ENCODE data around the gene TRIP6.

The TRIP6 gene

DNA sequence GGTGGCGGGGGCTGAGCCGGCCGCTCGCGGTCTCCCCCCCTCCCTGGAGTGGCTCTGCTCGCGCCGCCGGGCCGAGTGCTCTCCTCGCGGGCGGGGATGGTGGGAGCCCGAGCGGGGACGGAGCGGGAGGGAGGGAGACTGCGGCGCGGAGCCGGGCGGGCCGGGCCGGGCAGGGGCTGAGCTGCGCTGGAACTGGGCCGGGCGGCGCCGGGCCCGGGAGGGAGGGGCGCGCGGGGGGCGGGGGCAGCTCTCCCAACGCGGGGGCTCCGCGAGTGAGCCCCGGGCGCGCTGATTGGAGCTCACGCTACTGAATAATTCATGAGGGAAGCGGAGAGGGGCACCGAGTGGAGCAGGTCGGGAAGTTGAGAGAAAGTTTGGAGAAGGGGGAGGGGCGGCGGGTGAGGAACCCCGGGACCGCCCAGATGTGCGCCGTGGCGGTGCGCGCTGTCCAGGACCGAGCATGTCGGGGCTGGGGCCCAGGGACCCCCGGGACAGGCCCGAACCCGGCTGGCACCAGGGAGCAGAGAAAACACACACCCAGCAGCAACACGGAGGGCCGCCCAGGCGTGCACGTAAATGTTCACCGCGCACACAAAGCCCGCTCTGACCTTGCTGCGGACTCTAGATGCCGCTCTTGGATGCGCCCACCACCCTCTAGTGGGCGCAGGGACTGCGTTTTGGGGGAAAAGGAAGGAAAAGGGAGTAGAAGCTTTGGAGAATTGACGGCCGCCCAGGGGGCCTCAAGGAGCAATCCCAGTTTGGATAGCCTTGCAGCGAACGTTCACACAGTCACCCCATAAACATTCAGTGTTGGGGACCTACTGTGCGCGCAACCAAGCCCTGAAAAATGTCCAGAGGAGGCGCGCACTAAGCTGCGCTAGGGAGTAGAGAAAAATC, 39.6 kb upstream of the TRIP6 start, which contains the start of gene EPHB4:
EPHB4 (minus strand) TSS at position 194 of the 897 bp plus-strand sequence. CDS start 493 bp downstream, outside the sequence.
- Histone ChIP-seq H3K9ac (ENCODE audit: low read depth, low read length) (peak within 1 kb of the TSS; percentile 90), H3K4me1 (ENCODE audit: insufficient read depth, low read length) (no peaks in the 10 kb centered on the region; the same call in 1 of the 2 replicates), H3K36me3 (ENCODE audit: insufficient read depth, low read length) (peaks cover 6% of the 10 kb centered on the region; the same call in 1 of the 2 replicates), H3K9me3 (ENCODE audit: control insufficient read depth, insufficient read depth, low read length) (no peaks in the 10 kb centered on the region)

DNA sequence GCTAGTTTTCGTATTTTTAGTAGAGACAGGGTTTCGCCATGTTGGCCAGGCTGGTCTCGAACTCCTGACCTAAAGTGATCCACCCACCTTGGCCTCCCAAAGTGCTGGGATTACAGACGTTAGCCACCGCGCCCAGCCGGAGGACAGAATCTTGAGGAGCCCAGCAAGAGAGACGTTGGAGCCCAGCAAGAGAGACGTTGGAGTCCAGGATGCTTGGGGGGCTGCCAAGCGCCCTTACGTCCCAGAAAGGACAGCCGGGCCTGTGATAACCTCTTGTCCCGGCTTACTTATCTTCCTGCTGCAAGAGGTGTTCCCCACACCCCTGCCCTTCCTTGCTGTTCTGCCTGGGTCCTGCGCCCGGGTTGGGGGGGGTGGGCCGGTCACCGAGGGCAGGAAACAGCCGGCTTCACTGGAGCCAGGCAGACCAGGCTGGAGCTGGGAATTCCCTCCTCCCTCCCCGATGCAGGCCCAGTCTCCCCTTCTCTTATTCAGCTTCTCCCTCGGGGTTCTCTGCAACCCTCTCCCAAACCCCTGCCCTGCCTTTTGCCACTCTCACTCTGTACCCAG, 38.0 kb upstream of the TRIP6 start:
- no peaks in the 10 kb centered on the region; the same call in 1 of the 2 replicates for H3K4me1 ChIP-seq (ENCODE audit: insufficient read depth, low read length)
- no peaks in the 10 kb centered on the region for H3K9me3 ChIP-seq (ENCODE audit: control insufficient read depth, insufficient read depth, low read length)
- peaks cover 4% of the 10 kb centered on the region; the same call in 1 of the 2 replicates for H3K36me3 ChIP-seq (ENCODE audit: insufficient read depth, low read length)
- peak overlapping the region; percentile 70; the same call in 1 of the 2 replicates for H3K9ac ChIP-seq (ENCODE audit: low read depth, low read length)

DNA sequence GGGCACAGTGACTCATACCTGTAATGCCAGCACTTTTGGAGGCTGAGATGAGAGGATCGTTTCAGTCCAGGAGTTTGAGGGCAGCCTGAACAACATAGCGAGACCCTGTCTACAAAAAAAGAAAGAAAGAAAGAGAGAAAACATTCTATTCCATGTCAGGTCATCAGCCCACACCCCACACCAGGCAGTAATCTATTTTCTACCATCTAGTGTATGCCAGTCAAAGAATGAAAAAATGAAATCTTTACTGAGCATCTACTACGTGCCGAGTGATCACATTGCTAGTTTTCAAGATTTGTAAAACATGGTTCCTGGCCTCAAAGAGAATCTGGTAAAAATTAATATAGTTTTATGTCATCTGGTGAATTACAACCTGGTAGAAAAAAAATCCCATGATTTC, 36.8 kb upstream of the TRIP6 start:
- Histone ChIP-seq H3K36me3 (ENCODE audit: insufficient read depth, low read length) (no peaks in the 10 kb centered on the region; the same call in 1 of the 2 replicates), H3K9ac (ENCODE audit: low read depth, low read length) (no peak overlapping the region), H3K9me3 (ENCODE audit: control insufficient read depth, insufficient read depth, low read length) (no peaks in the 10 kb centered on the region), H3K4me1 (ENCODE audit: insufficient read depth, low read length) (no peaks in the 10 kb centered on the region; the same call in 1 of the 2 replicates)

DNA sequence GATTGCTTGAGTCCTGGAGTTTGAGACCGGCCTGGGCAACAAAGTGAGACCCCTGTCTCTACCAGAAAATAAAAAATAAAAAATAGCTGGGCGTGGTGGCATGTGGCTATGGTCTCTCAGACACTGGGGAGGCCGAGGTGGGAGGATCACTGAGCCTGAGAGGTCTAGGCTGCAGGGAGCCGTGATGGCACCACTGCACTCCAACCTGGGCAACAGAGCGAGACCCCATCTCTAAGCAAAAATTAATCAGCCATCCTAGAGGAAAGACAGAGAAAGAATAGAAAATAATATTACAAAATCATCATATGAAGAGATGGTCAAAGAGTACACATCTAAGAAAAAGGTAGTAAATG, 34.9 kb upstream of the TRIP6 start:
- Histone ChIP-seq H3K4me1 (ENCODE audit: insufficient read depth, low read length) (peaks cover 4% of the 10 kb centered on the region), H3K36me3 (ENCODE audit: insufficient read depth, low read length) (no peaks in the 10 kb centered on the region; the same call in 1 of the 2 replicates), H3K9ac (ENCODE audit: low read depth, low read length) (no peak overlapping the region), H3K9me3 (ENCODE audit: control insufficient read depth, insufficient read depth, low read length) (no peaks in the 10 kb centered on the region)

DNA sequence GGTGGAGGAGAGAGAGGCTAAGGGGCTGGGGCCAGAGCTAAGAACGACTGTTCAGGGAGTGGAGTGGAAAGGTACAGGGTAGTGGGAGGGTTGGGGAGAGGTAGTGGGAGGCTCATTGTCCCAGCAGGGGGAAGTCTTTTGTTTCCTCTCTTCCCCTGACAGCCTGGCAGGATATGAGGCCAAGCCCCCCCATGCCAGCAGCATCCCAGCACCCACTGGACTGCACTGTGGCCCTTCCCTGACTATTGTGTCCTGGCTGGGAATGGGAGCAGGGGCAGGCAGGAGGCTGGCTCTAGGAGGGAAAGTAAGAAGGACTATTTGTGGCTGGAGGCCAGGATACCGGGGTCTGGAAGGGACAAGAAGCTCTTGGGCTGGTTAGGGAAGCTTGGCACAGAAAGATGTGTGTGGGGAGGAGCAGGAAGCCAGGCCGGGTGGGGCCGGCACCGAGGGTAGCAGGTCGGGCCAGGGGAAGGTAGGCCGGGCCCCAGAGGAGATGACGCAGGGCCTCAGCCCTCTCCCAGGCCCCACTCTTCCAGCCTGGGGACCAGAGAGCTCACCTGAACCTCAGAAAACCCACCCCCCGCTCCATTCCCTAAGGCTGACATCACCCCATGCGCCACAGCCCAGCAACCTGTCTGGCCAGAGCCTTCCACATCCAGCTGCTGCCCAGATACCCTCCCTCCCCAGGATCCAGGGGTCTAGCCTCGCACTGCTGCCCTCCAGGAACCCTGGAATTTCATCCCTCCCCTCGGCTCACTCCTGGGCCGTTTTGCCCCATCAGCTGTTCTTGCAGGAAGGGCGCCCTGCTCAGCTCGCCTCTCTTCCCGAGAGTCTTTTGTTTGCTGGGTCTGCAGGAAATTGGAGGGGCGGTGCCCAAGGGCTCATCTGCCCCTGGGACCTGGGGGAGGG, 31.0 kb upstream of the TRIP6 start:
- peak overlapping the region; percentile 56 for H3K9ac ChIP-seq (ENCODE audit: low read depth, low read length)
- peaks cover 4% of the 10 kb centered on the region for H3K4me1 ChIP-seq (ENCODE audit: insufficient read depth, low read length)
- H3K9me3 ChIP-seq (ENCODE audit: control insufficient read depth, insufficient read depth, low read length) = no peaks in the 10 kb centered on the region
- H3K36me3 ChIP-seq (ENCODE audit: insufficient read depth, low read length) = no peaks in the 10 kb centered on the region; the same call in 1 of the 2 replicates

DNA sequence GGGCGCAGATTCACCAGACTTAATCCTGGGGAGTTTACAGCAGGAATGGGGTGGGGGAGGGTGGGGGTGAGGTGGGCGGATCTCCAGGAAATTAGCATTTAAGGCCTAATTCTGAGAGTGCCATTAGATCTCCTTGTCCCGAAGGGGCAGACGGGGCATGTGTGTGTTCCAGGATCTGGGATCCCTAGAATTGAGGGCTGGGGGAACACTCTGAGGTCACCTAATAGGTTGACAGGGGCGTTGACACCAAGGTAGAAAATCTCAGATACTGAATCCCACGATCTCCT, 30.4 kb upstream of the TRIP6 start:
- Histone ChIP-seq H3K9ac (ENCODE audit: low read depth, low read length) (peak overlapping the region; percentile 66), H3K9me3 (ENCODE audit: control insufficient read depth, insufficient read depth, low read length) (no peaks in the 10 kb centered on the region), H3K36me3 (ENCODE audit: insufficient read depth, low read length) (no peaks in the 10 kb centered on the region; the same call in 1 of the 2 replicates), H3K4me1 (ENCODE audit: insufficient read depth, low read length) (peaks cover 4% of the 10 kb centered on the region)

DNA sequence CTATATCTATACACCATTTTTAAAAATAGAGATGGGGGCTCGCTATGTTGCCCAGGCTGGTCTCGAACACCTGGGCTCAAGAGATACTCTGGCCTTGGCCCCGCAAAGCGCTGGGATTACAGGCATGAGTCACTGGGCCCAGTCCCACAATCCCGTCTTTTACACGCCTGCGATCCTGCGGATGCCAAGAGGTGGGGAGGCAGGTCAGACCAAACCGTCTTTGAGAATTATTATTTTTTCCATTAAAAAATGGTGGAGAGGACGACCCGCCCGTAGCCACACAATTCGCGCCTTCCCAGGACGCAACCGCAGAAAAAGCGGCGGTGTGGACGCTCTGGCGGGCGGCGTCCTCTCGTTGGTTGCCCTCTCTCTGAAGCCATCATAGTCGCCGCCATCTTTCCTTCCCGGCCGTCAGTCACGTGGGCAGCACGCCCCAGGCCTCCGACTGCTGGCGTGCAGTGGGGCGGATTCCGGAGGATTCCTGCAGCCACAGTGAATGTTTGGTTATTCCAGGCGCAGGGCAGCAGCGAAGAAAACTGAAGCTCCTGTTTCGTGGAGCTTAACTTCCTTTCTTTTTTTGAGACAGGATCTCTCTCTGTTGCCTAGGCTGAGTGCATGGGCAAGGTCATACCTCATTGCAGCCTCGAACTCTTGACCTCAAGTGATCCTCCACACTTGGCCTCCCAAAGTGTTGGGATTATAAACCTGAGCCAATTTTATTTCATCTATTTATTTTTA, 29.9 kb upstream of the TRIP6 start:
- H3K4me1 ChIP-seq (ENCODE audit: insufficient read depth, low read length) = peaks cover 4% of the 10 kb centered on the region
- peak overlapping the region; percentile 66 for H3K9ac ChIP-seq (ENCODE audit: low read depth, low read length)
- H3K9me3 ChIP-seq (ENCODE audit: control insufficient read depth, insufficient read depth, low read length) = no peaks in the 10 kb centered on the region
- H3K36me3 ChIP-seq (ENCODE audit: insufficient read depth, low read length) = no peaks in the 10 kb centered on the region; the same call in 1 of the 2 replicates

DNA sequence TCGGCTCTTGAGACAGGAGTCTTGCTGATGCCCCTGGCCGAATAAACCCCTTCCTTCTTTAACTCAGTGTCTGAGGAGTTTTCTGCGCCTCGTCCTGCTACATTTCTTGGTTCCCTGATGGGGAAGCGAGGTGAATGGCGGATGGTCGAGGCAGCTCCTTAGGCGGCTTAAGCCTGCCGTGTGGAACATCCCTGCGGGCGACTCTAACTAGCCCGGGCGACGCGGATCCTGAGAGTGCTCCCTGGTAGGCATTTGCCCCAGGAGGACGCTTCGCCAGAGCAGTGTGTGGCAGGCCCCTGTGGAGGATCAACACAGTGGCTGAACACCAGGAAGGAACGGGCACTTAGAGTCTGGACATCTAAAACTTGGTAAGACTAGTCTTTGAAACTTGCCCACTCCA, 27.8 kb upstream of the TRIP6 start:
- Histone ChIP-seq H3K4me1 (ENCODE audit: insufficient read depth, low read length) (peaks cover 4% of the 10 kb centered on the region), H3K9ac (ENCODE audit: low read depth, low read length) (no peak overlapping the region), H3K36me3 (ENCODE audit: insufficient read depth, low read length) (no peaks in the 10 kb centered on the region; the same call in 1 of the 2 replicates), H3K9me3 (ENCODE audit: control insufficient read depth, insufficient read depth, low read length) (no peaks in the 10 kb centered on the region)

DNA sequence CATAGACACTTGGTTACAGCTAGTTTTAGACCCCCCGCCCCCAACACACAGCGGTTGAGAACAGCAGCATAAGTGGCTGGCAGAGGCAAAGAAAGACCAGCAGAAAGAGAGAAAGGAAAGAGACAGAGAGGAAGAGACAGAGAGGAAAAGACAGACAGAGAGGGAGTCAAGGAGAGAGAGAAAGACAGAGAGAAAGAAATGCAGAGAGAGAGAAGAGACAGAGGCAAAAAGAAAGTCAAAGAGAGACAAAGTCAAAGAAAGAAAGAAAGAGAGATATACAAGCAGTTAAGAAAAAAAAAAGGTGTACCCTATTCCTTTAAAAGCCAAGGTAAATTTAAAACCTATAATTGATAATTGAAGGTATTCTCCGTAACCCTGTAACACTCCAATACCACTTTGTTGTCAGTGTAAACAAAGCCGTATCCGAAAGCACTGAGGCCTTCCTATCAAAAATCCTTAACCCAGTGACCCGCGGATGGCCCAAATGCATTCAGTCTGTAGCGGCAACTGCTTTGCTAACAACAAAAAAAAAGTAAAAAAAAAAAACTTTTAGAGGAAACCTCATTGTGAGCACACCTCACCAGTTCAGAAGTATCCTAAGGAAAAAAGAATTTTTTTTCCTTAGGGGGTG, 26.6 kb upstream of the TRIP6 start:
- no peak overlapping the region for H3K9ac ChIP-seq (ENCODE audit: low read depth, low read length)
- no peaks in the 10 kb centered on the region for H3K9me3 ChIP-seq (ENCODE audit: control insufficient read depth, insufficient read depth, low read length)
- peaks cover 3% of the 10 kb centered on the region for H3K4me1 ChIP-seq (ENCODE audit: insufficient read depth, low read length)
- no peaks in the 10 kb centered on the region for H3K36me3 ChIP-seq (ENCODE audit: insufficient read depth, low read length)

DNA sequence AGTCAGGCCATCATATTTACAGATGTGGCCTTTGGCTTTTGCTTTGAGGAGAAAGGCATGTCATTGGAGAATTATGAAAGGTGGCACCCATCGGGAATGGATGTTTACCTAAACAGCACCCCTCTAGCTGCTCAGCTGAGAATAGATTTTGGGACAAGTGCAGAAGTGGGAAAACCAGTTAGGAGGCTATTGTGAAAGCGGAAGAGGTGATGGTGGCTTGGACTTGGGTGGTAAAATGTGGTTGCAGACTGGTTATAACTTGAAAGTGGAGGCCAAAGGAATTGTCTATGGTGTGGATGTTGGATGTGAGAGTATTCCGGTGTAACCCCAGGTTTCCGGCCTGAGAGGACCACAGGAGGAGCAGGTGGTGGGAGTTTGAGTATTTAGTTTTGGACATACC, 19.8 kb upstream of the TRIP6 start:
- Histone ChIP-seq H3K9ac (ENCODE audit: low read depth, low read length) (no peak overlapping the region), H3K9me3 (ENCODE audit: control insufficient read depth, insufficient read depth, low read length) (no peaks in the 10 kb centered on the region), H3K4me1 (ENCODE audit: insufficient read depth, low read length) (no peaks in the 10 kb centered on the region), H3K36me3 (ENCODE audit: insufficient read depth, low read length) (no peaks in the 10 kb centered on the region)

DNA sequence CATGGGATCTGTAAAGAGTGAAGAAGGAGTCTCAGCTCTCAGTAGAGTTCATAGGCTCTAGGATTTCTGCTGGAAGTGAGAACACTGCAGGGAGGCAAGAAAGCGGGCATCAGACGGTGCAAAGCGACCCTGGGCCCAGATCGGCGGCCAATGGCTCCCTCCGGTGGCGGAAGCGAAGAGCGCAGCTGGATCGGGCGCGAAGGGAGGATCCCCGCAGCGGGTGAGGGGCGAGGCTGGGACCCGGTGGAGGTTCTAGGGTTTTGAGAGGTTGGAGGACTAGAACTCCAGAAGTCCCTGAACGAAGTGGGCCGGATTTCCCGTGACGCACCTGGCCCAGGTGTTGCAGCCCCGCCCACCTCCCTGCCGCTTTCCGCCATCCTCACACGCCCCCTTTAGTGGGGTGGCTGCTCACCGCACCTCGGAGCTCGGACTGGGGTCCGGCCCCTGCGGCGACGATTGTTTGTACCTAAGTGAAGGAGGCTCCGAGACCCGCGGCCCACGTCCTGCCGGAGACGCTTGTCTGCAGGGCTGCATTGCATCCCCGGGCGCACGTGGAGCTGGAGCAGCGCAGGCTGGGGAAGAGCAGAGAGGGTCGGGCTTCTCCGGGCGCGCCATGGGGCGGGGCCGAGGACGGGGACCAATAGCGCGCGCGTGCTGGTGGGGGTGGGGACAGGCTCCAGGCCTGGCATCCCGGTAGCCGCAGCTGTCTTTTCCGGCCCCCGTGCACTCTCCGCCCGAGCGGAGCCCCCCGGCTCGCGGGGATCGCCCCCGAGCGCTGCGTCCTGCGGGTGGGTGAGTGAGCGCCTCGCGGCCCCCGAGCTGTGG, 14.9 kb upstream of the TRIP6 start, which contains the start of gene SLC12A9:
SLC12A9 (plus strand) TSS at position 666 of the 825 bp plus-strand sequence. CDS start 1,485 bp downstream, outside the sequence.
- H3K9me3 ChIP-seq (ENCODE audit: control insufficient read depth, insufficient read depth, low read length) = no peaks in the 10 kb centered on the region
- no peaks in the 10 kb centered on the region for H3K36me3 ChIP-seq (ENCODE audit: insufficient read depth, low read length)
- no peaks in the 10 kb centered on the region; the same call in 1 of the 2 replicates for H3K4me1 ChIP-seq (ENCODE audit: insufficient read depth, low read length)
- H3K9ac ChIP-seq (ENCODE audit: low read depth, low read length) = peak within 1 kb of the TSS; percentile 90

DNA sequence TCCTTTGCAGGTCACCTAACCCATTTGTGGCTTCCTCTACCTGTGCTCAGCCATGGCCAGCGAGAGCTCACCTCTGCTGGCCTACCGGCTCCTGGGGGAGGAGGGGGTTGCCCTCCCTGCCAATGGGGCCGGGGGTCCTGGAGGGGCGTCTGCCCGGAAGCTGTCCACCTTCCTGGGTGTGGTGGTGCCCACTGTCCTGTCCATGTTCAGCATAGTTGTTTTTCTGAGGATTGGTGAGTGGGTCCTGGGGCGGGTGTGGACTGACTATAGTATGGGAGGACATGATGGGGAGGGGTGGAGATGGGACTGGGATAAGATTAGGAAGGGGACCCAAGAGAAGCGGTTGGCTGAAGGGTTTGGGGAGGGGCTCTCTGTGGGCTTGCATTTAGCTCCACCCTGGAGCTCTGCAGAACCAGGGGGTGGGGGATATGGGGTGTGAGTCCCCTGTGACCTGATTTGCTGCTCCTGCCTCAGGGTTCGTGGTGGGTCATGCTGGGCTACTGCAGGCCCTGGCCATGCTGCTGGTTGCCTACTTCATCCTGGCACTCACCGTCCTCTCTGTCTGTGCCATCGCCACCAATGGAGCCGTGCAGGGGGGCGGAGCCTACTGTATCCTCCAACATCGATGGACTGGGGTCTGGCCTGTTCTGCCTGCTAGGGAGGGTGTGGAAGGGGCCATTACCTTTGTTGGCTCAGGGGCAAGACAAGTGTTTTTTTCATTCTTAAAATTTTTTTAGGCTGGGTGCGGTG, 12.9 kb upstream of the TRIP6 start:
- H3K4me1 ChIP-seq (ENCODE audit: insufficient read depth, low read length) = no peaks in the 10 kb centered on the region; the same call in 1 of the 2 replicates
- no peaks in the 10 kb centered on the region for H3K9me3 ChIP-seq (ENCODE audit: control insufficient read depth, insufficient read depth, low read length)
- no peak overlapping the region for H3K9ac ChIP-seq (ENCODE audit: low read depth, low read length)
- no peaks in the 10 kb centered on the region for H3K36me3 ChIP-seq (ENCODE audit: insufficient read depth, low read length)

Measured in ES-I3 (cell line).